ENCODE data around the gene MTUS2. TPM values are rescaled to one million over a fixed set of nuclear protein-coding genes. Genes with fewer than 3 reads are reported as not detected.

The MTUS2 gene
- polyA plus RNA-seq, 12 donors = 12.9 to 33.6 (median 20.1) TPM; not detected in 1

DNA sequence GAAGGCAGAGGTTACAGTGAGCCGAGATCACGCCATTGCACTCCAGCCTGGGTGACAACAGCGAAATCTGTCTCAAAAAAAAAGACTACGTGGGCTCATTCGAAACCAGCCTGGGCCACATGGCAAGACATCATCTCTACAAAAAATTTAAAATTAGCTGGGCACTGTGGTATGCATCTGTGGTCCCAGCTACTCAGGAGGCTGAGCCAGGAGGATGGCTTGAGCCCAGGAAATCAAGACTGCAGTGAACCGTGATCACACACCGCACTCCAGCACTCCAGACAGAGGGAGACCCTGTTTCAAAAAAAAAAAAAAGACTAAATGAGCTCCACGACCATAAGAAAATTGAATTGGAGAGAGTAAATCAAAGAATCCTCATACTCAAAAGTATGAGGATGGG, 722.2 kb downstream of the MTUS2 start:
- DNase-seq = no peak

DNA sequence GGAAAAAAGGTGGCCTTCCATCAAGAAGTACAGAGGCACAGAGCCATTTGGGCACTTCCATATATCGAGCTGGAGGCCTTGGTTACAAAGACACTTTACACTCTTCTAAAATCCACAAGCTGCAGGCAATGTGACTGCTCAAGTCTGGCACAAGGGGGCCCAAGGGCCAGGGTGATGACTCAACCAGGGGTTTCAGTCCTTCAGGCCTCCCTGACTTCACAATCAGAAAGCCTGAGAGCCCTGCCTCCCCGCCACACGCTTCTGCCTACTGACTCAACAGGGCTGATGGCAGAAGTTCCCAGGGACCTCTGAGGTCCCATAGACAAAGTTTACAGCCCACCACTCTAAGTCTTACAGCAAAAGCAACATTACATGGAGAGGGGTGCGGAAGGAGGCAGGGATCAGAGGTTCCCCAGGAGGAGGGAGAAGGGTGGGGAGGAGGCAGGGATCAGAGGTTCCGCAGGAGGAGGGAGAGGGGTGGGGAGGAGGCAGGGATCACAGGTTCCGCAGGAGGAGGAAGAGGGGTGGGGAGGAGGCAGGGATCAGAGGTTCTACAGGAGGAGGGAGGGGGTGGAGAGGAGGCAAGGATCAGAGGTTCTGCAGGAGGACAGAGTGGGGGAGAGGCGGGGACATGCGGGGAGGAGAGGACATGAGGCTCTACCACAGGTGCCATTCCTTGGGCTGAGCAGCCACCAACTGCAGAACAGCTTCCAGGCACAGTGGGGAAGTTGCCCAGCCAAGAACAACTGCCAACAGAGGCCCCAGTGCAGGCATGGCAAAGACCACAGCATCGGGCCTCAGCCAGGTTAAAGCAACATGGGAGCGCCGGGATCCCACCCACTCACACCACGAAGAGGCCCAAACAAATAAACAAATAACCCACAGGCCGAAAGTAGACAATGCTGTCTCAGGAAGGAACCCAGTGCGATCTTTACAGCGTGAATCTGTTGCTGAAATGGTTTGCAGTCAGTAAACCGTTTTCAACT, 723.4 kb downstream of the MTUS2 start:
- no peak for DNase-seq

DNA sequence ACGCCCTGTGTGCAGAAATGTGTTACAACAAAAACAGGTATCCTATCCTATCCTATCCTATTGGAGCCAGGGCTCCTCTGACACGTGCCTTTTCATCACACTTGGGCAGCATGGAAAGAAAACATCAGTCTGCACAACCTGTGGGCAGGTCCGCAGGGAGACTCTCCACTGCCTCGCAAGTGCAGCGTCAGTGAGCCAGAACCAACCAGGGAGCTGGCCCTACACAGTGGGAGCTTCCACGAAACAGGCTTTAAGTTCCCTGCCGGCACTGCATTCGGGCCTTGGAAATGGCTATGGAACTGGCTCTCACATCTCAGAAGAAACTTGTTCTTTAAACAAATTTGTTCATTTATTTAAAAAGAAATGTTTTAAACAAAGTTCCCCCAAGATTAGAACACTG, 725.8 kb downstream of the MTUS2 start:
- no peak for DNase-seq

DNA sequence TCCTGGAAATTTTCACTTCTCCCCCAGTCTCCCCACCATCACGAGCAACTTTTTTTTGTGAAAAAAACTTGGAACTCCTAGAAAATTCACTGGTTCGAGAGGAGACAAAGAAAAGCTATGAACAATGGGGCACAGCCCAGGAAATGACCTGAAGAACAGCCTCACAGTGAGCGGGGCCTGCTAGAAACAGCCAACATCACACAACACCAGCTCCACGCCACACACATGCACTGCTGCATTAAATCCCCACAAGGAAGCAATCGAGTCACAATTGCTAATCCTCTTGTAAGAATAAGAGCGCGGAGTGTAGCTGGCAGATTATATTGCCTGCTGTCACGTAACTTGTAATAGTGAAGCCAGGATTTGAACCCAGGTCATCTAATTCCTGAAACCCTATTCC, 726.5 kb downstream of the MTUS2 start:
- no peak for DNase-seq

DNA sequence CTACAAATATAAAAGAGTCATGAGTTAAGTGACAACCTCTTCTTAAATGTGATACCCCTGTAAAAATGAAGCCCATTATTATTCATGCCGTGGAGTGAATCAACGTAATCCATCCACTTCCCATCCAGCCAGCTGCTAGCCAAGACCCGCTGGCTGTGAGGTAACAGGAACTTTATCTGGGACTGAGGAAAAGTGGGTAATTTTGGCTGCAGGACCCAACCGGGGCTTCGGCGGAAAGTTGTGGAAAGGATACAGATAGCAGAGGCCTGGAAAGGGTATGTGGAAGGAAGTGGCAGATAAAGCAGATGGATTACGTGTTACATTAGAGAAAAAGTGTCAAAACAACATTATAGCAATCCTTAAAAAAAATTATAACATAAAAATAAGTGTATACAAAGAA, 727.0 kb downstream of the MTUS2 start:
- no peak for DNase-seq

DNA sequence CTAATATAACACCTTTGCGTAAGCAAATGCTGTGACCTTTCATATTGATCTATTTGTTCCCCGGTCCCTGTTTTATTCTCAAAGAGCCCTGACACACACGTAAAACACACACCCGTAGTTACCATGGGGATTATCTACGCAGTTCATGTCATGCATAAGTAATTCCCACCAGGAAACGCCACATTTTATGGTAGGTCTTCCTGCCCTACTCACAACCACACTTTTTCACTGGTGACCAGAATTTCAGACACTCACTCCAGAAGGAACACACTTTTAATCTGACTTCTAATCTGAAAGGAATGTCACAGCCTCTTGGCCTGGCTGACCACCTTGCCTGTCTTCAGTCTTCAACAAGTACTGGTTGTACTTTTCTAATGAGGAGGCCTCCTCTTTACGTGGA, 728.6 kb downstream of the MTUS2 start:
- no peak for DNase-seq

DNA sequence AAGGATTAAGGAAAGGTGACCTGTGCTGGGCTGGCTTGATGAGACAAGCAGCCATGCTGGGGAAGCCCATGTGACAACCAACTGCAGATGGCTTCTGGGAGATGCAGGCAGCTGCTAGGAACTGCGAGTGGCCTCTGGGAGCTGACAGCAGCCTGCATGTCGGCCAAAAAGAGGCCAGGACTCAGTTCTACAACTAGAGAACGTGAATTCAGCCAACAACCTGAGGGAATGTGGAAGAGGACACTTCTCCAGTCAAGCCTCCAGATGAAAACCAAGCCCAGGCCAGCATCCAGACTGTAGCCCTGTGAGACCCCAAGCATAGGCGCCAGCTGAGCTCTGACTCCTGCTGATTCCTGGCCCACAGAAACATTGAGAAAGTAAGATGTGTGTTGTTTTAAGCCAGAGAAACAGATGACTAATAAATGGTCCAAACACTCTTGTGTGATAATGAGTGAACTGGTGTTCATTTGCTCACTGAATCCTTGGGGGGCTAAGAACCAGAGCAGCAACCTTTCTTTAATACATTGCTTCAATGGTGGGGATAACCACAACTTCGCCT, 730.4 kb downstream of the MTUS2 start:
- no peak for DNase-seq

DNA sequence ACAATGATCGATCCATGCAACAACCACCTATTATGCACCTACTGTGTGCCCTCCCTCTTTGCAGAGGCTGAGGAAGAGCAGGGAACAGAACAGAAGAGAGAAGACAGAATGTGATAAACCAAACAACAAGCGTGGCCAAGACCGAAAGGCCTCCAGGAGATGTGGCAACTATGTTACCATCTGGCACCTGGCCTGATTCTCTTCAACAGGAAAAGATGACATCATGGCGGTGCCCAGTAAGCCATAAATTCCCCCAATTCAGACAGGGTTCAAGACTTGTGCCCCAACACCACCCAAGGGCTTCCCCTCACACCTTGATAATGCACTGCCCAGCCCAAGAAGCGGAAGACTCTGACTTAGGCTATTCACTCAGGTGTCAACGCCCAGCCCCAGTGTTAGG, 731.1 kb downstream of the MTUS2 start:
- DNase-seq = no peak

Other genes with a start within 250 kb of the MTUS2 start
- gene POMP, start 161.2 kb upstream of the MTUS2 start, polyA plus RNA-seq (ENCODE audit: insufficient read length in 12 of 12) = 10 to 100 TPM in 11 of 12 donors, not detected in 1; 34.2 to 82.4 (median 70.5) TPM
- gene SLC46A3, start 101.4 kb upstream of the MTUS2 start, polyA plus RNA-seq (ENCODE audit: insufficient read length in 12 of 12) = 10 to 100 TPM in 1 of 12 donors, 1 to 10 TPM in 10, not detected in 1; 1.1 to 12.8 (median 1.5) TPM